GM21367 (cell line): ENCODE data around the gene ASPRV1.

Experiments
- ATAC-seq: cut with Tn5 transposase; IDR thresholded peaks from one replicate; pipeline ENCODE4 v1.9.1; 2021; ENCODE audit not compliant: unreplicated experiment

Gene ASPRV1

DNA sequence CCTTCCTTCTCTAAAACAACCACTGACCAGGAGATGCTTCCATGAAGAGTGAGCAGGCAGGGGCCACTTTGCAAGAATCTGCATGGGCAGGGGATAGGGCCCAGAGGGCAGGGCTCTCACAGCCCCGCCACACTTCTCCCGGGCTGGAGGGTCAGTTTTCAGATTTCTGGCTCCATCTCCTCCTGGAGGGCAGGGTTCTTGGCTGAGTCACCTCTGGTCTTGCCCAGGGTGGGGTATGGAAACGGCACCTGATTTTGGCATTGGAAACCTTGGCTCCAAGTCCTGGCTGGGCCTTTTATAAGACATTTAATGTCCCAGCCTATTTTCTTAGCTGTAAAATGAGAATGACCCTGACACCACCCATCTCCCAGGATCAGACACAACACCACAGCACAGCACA, 27.6 kb upstream of the ASPRV1 start:
- ATAC-seq: no peak

DNA sequence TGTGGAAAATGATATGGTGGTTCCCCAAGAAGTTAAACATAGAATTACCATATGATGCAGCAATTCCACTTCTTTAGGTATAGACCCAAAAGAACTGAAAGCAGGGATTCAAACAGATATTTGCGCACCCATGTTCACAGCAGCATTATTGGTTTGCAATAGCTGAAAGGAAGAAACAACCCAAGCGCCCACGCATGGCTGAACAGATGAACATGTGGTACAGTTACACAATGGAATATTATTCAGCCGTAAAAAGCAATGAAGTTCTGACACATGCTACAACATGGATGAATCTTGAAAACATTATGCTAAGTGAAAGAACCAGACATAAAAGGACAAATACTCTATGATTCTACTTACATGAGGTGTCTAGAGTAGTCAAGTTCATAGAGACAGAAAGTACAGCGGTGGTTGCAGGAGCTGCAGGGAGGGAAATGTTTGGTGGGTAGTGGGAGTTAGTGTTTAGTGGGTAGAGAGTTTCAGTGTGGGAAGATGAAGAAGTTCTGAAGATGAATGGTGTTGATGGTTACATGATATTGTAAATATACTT, 26.7 kb upstream of the ASPRV1 start:
- ATAC-seq: no peak

DNA sequence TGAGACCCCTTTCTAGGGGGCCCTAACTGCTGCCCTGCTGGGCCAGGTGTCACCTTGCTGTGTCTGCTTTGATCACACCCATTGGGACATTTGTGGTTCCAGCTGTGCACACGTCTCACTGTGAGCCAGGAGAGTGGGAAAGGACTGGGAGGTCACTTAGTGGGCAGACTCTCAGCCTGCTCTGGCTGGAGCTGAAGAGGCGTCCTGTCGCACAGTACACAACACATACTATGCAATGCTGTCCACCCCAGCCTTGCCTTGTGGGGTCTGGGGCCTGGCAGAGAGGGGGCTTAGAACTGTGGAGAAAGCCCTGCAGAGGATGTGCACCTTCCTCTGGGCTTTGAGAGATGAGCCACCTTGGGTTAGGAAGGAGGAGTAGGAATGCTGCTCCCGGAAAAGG, 25.3 kb upstream of the ASPRV1 start:
- ATAC-seq: no peak

DNA sequence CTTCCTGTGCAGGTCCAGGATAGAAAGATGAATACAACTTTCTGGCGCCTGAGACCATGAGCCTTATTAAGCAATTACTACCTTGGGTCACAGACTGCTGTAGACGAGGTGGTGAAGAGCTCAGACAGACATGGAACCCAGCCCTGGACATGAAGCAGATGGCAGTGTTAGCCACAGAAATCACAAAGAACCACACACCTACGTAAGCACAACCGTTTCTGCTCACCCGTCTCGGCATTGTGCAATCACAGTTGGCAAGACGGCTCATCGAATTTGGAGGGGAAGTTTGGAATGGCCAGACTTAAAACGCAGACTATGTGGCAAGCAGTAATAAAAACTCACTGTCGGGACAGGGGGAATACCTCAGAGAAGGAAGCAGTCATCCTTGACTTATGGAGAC, 24.3 kb upstream of the ASPRV1 start:
- ATAC-seq: no peak

DNA sequence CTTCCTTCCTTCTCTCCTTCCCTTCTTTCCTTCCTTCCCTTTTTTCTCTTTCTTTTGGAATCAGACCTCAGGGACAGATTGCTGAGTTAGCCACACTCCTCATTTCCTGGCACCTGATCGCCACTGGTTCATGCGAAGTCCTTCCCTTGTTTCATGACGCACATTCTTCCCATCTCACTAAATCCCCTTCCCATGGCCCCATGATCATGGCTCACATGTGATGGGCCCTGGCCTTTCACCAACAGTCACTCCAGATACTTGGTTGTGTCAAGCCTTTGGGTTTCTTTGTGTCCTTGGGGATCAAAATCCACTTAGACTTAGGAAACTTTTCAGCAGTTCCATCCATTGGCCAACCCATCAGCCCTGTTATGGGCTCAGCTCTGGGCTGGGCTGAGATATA, 23.8 kb upstream of the ASPRV1 start:
- no peak for ATAC-seq

DNA sequence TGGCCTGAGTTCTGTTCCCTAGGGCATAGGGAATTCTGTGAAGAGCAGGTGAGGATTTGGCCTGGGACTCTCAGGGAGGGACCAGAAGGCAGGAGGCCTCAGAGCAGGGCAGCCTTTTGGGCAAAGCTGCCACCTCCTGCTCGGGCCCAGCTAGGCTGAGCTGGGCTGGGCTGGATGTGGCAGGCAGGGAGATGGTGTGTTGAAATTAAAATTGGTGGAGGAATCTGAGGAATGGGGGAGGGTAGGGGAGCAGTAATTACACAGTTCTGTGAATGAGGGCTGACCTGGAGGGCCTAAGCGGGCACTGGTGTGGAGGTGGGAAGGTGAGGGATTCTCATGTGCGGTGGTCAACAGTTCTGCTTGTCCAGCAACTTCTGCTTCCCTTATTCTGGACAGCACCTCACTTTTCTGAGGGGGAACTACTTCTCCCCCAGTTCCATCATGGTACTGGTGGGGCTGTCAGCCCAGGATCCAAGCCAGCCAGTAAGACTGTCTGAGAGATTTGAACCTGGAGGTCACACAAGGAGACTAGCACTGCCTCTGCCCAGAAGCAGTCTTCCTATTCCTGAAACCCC, 22.0 kb upstream of the ASPRV1 start:
- ATAC-seq: no peak

DNA sequence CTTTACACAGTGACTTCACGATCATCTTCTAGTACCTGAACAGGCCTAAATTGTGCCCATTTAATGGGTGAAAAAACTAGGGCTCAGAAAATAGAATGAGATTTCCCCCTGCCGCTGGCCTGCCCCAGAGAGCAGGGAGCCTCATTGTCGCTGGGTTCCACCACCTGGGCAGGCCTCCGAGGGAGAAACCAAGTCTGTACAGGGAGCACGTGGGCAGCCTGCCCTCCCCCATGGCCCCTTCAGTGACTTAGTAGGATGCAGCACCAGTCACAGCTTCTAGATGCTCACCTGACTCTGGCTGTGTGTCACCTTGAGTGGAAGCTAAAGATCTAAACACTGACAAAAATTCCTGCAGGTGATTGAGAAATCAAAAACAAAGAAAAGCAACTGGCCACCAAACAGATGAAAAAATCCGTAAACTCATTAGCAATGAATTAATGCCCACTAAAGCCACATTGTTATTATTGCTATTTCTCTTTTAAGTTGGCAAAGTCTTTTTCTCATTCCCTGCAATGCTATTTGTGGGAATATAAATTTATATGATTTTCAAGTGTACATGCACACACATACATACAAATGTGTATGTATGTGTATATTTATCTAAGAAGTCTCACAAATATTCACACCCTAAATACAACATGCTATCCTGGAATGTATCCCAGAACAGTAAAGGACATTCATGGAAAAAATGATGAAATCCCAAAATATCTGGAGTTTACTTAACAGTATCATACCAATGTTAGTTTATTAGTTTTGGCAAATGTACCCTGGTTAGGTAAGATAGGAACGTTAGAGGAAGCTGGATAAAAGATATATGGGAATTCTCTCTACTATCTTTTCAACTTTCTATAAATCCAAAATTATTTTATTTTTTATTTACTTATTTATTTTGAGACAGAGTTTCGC, 18.7 kb upstream of the ASPRV1 start:
- ATAC-seq: no peak

DNA sequence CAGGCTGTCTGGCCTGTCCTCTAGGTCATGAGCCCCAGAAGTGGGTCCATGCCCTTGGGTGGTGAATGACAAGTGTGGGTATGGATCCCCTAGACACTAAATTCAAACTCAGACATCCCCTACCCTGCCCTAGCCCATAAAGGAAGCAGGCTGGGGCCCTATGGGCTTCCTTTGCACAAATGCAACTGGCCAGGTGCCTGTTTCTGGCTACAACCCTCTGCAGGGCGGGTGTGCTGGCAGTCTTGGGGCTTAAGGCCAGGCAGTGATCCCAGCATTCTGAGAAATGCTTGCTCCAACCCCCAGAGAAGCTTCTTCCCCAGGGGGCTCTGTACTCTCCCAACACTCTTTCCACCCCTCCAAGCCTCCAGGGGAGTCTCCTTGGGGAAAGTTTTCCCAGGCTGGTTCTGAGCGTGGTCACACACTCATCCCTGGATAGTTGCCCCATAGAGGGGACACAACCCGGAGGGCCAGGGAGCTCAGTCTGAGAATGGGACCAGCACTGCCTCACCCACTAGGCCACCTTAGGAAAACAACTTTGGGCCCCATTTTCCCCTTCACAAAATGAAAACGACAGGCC, 16.6 kb upstream of the ASPRV1 start:
- no peak for ATAC-seq

DNA sequence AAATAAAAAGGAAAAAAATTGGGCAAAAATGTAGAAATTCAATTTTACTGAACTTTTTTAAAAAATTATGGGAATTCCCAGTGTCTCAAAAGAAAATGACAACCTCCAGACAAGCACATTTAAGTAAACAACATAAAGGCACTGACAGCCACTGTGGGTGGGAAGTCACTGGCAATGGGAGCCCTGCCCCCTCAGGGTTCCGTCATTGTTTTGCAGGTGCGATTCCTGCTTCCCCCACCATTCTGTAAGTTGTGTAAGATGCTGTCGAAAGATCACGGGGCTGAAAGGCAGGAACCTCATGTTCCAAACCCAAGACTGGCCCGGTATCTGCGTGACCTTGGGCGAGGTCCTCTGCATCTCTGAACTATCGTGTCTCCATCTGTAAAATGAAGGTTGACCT, 15.8 kb upstream of the ASPRV1 start:
- no peak for ATAC-seq

DNA sequence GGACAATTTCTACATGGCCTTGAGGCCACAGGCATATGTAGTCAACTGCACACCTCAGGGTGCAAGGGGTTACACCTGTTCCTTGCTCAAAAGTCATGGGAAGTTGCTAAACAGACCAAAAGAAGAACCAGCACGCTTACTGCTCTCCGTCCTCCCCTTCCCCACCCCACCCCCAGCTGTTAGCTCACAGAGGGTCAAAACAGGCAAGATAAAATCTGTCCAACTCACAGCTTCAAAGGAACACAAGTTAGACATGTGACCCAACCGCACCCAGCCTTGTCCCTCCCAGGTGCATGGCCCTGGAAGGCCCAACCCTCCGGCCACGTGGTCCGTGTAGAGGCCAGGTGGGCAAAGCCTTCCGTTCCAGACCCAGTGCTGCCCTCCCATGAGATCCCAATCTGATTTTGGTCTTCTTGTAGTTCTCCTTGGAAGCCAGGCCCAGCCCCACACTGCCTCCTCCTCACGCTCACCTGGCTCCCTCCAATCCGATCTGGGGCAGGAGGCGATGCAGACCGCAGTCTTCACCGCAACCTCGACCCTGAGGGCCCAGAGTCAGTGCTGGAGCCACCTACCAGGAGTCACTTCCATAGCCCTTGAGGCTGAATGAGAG, 14.5 kb upstream of the ASPRV1 start:
- ATAC-seq: no peak

DNA sequence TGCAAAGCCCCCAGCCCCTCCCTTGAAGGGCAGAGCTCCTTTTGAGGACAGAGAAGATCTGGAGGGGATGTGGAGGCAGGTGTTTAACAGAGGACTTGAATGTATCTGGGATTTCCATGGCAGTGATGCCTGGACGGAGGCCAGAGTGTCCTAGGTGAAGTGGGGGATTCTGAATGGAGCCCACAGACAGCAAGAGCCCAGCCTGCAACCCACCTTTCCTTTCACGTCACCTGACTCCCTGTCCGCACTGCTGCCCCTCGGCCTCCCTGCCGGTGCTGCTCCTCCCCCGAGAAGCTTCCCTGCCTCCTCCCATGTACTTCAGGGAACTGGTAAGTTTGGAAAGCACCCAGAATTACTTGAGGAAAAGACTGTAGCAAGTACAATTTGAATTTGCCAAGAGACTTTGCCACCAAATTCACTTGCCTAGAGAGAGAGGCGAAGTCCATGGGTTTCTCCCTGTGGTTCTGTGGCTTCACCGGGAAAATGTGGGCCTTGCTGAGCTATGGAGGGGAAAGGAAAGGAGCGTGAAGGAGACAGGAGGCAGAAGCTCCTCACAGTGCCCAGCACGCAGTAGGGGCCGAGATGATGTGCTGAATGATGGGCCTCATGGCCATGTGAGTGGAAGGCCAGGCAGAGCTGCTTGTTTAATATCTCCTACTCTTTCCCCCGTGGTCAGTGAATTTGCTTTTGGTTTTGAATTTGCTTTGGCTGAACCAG, 13.9 kb upstream of the ASPRV1 start:
- ATAC-seq: no peak

DNA sequence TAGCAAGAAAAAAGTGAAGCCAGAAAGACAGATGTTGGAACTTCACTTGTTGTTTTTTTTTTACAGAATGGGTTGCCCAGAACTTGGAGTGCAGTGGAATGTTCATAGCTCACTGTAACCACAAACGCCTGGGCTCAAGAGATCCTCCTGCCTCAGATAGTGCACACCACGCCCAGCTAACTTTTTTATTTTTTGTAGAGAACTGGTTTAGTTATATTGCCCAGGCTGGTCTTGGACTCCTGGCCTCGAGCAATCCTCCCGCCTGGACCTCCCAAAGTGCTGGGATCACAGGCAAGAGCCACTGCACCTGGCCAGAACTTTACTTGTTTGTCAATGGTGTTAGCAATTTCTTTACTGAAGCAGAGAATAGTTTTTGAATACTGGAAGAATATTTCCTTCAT, 11.9 kb upstream of the ASPRV1 start:
- ATAC-seq: no peak

DNA sequence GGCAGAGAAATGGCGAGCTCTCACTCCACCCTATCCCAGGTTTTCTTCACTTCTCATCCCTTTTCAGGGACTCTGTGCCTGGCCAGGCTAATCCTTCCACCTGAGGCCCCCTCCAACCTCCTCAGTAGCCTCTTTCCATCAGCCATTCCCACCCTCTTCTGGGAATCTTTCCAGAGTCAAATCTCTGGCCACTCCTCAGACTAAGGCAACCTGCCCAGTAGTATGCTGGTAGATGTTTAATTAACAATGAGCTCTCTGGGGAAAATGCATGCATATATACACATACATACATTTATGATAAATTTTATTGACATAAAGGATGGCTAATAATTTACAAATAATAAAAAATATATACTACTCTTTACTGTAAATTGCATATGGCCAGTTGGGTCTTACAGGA, 11.4 kb upstream of the ASPRV1 start:
- ATAC-seq: no peak

DNA sequence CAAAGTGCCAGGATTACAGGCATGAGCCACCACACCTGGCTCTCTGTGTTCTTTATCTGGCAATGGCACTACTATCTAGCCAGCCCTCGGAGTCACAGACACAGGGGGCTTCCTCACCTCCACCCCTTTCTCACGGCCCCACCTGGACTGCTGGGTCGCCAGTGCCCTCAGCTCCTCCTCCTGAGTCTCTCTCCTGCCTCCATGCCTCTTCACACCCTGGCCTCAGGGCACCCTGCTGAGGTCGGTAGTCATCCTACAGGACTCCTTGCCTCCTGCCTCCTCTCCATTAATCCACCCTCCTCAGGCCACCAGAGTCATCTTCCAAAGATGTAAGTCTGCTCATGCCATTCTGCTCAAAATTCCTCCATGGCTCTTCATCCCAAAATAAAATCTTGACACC, 8.6 kb upstream of the ASPRV1 start:
- no peak for ATAC-seq

DNA sequence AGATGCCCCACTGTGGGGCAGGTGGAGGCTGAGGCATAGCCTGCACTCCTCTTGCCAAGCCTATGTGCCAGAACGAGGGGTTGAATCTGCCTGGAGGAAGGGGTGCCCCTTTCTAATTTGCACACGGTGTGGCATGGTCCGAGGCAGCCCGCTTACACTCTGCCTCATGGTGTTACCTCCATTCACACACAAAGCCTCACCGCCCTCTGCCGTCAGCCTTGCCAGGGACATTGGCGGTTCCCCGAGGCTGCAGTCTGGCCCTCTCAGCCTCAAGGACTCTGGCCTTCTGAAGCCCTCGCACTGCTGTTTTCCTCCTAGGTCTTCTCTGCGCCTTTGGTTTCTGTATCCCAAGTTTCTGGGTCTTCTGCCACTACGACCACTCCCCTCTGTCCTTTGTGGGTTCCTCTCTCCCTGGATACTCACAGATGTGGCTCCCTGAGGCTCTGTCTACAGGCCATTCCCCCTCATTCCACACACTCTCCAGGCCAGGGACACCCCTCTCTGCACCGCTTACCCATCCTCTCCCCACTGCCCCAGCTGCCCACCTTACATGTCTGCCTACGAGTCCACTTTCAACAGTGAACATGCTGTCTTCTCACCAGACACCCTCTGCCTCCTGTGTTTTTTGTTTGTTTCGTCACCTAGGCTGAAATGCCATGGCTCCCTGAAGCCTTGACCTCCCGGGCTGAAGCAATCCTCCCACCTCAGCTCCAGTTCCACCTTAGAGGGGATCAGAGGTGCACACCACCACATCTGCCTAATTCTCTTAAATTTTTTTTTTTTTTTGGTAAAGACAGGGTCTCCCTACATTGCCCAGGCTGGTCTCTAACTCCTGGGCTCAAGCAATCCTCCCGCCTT, 7.9 kb upstream of the ASPRV1 start:
- ATAC-seq: no peak

DNA sequence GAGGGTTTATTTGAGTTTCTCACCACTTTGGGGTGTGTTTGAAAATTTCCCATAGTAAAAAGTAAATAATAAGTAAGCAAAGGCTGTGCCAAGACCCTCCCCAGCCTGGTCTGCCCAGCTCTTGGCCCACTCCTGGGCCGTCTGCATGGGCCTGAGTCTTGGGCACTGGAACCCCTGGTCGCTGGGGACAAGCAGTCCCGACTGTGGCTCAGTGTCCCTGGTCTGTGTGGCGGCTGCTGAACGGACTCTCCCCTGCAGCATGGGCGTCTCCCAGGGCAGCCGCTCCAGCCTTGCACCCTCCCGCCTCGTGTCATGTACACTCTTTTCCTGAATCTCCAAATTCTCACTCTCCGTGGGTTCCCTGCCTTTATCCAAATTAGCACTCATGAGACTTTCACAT, 7.2 kb upstream of the ASPRV1 start:
- no peak for ATAC-seq

DNA sequence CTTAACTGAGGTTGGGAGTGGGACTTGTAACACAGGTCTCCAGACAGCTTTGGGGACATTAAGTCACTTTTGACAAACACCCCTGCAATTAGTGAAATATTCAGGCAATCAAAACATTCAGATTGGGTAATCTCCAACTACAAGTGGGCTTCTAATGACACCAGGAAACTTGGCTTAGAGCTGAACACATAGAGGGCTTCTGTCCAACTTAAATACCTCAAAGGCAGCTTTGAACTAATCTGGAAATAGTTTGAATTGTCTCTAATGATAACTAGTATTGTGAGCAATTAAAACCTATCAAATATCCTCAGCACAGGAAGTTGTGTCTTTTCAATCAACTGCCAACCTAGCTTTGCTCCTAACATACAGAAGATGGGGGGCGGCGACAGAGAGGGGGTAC, 5.1 kb upstream of the ASPRV1 start:
- ATAC-seq: no peak

DNA sequence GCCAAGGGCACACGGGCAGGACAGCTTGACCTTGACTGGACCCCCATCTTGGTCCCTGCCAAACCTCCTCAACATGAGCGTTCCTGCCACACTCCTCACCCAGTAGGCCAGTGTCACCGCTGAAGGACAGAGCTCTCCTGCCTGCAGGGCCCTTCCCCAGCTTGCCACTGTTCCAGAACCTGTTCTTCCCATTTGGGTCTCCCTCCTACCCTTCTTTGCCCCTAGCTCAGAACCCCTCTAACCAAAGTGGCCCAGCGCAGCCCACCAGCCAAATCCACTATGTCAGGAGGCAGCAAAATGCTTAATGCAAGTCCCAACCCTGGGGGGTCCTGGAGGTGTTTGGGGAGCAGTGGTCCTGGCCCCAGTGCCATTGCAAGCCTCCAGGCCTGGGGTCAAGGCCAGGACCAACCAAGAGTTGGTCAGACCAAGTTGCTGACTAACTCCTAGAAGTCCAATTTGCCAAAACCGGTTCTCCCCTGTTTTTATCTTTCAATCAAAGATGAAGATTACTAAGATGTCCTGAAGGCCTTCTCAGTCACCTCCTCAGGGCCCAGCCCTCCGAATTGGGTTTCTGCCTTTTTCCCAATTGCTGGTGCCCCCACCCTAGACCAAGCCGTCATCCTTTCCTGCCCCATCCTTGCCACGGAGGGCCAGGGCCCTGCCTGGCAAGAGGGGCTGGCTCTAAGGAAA, 4.5 kb upstream of the ASPRV1 start:
- ATAC-seq: no peak

DNA sequence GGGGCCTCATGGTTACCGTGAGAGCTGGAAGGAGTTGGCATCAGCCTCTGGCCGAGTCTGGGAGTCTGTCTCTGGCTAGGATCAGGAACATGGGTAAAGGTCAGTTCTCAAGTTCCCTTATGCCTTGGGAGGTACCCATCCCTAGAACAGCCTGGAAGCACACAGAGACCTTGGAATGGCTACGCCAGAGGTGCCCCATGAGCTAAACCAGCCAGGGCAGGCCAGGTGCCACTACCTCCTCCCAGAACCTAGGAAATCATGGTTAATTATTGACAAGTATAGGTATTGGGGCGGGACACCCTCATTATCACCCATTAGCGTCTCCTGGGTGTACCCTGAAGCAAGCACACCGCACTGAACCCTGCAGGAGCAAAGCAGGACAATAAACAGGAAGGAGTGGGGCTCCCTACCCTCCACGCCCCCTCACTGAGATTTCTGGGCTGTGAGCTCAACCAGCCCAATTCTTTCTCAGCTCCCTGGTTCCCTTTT, 3.0 kb upstream of the ASPRV1 start:
- ATAC-seq: no peak
